Stimulated activated CD8-positive, alpha-beta memory T cell treated with anti-CD3 and anti-CD28 coated beads, Interleukin-15, amount 100 ng/mL, for 1 hour (primary cell): Measurements from ENCODE around the gene GPR101.

Experiments used
- DNase-seq: peaks from one replicate; pipeline ENCODE4 v3.0.0-alpha.2; 2020; ENCODE audit warnings: low read depth

Gene GPR101, protein sequence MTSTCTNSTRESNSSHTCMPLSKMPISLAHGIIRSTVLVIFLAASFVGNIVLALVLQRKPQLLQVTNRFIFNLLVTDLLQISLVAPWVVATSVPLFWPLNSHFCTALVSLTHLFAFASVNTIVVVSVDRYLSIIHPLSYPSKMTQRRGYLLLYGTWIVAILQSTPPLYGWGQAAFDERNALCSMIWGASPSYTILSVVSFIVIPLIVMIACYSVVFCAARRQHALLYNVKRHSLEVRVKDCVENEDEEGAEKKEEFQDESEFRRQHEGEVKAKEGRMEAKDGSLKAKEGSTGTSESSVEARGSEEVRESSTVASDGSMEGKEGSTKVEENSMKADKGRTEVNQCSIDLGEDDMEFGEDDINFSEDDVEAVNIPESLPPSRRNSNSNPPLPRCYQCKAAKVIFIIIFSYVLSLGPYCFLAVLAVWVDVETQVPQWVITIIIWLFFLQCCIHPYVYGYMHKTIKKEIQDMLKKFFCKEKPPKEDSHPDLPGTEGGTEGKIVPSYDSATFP

DNA sequence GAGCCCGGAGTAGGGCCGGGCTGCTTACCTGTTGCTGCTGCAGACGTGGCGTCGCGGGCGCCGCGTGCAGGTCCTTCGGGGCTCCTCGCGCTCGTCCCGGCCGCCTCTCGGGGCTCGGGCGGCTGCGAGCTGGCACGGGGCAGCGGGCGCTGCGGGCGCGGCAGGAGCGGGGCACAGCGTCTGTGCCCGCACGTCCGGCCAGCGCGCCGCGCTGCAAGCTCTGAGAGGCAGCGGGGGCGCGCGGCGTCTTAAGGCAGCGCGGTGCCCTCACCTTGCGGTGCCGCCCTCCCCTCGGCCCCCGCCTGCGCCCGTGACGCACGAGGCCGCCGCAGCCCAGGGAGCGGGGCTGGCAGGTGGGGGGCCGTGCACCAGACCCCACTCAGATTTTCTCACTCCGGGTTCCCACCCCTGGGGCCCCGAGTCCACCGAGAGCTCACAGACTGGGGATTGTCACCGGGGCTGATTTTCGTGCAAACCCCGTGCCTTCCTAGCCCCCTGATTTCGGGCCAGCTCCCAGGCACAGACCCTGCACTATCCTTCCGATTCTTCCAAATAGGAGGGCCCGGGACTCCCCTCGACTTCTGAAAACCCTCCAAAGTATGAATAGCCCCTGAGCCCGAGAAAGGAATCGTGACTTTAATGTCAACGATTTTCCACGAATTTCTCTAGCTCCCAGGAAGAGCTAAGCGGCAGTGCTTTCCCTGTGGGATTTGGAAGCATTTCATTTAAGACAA lies at the start of gene GPR101:
Gene GPR101, minus strand, starts transcription at position 222 of the 734 bp plus-strand sequence. CDS start 2,321 bp downstream, outside the sequence.
- no peak for DNase-seq

DNA sequence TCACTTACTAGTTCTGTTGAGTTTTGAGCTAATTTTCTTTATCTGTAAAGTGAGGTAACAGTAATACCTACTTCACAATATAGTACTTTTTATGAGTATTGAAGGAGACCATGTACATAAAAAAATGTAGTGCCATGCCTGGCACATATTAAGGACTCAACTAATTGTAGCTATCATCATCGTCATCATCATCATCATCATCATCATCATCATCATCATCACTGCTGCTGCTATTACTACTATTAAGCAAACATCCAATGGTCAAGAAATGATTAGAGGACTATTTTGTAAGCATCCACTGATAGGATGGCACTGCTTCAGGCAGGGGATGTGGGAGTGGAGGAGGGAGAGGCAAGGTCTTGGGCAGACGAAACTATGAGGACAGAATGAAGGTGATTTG lies 47.4 kb upstream of the GPR101 start:
- no peak for DNase-seq

DNA sequence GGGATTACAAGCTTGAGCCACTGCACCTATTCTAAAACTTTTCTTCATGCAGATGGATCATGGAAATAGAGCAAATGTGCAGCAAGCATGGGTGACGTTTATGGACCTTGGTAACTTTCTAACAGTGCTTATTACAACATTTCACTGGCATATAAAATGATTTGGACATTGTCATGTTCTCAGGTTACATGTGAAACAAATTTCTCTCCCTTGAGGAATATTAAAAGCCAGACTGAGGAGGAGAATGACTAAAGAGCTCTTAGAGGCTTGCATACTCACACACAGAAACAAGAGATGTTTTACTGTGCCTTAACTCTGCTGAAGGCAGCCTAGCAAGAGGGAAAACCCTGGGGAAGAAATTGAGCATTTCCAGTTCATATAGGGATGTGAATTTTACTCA lies 38.6 kb upstream of the GPR101 start:
- DNase-seq: no peak

DNA sequence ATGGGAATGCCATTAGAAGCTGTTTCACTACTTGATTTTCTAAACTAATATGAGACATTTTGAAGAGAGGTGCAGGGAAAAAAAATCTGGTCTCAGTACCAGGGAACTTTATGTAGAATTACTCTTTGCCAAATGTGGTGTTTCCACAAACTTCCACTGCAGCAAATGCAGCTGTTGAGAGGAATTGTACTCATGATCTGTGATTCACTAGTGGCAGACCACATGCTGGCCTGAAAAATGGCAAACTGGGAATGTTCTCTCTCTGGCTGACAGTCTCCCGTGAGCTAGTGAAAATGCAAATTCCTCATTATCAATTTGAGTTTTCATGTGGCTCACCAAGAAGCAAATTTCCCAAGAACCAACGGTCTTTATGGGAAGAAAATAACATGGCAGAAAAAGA lies 37.8 kb upstream of the GPR101 start:
- DNase-seq: no peak

DNA sequence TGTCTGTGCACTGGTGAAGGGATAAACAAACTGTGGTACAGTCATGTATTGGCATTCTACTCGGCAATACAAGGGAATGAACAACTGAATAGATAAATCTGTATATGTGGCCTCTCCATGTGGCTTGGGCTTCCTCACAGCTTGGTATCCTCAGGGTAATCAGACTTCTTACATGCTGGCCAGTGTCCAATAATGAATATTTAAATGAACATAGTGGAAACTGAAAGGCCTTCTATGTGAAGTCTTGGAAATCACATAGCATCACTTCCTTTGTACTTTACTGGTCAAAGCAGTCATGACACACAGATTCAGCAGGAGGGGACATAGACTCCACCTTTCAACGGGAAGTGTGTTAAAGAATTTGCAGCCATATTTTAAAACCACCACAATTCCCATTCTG lies 33.4 kb upstream of the GPR101 start:
- no peak for DNase-seq

DNA sequence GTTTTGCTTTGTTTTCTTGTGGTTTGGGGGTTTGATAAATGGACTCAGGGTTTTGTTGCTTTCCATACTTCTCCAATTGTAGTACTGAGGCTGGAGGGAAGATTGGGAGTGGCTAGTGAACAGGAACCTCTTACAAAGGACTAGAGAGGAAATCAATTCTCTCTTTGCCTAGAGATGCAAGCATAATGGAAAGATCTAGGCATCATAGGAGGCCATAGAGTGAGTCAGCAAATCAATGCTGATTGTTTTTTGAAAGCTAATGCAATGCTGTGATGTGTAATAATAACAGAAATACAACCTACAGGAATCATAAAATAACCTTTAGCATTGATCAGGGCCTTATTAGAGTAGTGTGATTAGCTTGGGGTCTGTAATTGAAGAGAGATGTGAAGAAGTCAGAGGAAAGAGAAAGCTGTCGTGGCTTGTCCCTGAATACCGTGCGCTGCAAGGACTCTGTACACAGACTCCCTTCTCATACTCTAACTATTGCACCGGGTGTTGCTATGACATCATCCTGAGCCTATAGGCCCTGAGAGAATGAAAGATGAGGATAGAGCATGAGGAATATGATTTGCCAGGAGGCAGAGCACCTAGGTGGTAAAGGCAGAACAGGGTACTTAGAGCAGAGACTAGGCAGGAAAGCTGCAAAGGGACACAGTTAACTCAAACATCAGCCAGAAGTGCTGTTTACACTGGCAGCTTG lies 29.3 kb upstream of the GPR101 start:
- no peak for DNase-seq

DNA sequence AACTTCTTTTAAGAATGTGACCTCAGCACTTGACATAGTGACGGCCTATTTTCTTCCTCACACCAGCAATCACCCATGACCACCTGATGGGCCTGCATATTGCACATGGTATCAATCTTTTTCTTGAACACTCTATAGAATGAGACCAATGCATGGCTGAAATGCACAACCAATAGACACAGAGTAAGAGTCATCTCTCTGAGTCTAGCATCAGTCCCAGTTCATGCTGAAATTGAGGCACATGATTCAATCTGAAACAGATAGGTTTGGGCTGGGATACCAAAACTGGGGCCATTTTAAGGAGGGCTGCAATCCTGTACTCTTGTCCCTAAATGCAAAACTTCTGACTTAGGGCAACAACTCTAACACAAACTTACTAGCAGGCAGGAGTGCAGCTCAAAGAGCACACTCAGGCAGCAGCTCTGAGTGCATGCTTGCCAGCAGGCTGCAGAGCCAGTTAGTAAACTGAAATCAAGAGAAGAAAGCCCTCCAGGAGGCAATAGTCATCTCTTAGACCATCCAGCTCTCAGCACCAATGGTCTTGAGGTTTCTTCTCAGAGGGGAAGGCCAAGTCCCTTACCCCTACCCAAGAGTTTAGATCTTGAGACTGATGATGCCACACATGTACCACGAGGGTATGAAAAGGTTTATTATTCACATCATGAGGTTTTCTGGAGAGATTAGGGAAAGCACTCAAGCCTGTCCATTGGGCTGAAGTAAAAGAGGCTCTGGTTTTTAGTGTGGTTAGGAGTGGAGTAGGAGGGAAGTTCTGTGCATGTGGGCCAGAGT lies 24.7 kb upstream of the GPR101 start:
- no peak for DNase-seq

DNA sequence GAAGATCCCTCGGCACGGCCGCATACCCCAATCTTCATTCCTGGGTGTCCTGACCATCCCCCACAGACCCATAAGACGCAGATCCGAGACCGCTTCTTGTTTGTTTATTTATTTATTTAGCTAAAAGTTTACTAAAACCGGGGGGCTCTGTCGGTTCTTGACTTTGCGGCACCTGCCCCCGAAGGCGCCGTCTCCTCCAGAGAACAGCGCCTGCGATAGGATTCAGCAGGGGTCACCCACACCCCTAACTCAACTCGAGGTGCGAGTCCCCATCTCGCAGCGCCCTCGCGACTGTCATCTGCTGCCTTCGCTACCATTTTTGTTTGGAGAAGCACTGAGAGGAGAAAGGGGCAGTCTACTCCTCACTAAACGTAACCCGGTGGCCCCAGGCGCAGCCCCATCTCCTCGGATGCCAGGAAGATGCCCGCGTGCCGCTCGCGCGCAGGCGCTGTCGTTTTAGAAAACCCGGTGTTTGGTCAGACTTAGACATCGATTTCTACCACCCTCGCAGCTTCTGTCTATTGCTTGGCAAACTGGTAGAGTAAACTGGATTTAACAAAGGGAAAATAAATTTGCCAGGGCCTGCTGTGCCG lies 18.9 kb upstream of the GPR101 start:
- DNase-seq: no peak

DNA sequence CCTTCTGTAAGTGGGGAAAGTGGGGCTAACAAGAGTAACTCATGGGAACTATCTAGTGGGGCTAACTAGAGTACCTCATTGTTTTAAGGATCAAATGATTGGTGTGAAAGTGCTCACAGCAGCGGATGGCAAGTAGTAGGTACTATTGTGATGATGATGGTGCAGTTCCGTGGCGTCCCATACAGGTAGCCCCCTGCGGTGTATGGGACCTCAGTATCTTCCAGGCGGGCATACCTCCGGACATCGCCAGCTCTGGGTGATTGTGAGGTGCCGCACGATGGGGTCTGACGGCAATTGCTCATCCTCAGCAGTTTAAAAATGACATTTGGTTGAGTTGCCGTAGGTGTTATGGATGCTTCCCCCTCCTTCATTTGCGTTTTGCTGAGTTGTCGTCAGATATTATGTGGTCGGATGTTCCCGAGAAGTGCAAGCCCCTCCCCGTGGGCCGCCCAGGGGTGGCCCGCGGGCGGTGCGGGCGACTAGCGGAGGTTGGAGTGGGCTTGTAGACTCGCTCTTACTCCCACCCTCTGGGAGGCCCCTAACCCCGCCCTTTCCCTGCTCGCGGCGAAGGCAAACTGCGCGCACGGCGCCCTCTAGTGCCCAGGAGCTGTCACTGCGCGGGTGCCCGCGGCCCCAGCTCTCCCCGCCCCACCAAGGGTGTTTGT lies 18.3 kb upstream of the GPR101 start:
- peak; percentile 58 for DNase-seq

DNA sequence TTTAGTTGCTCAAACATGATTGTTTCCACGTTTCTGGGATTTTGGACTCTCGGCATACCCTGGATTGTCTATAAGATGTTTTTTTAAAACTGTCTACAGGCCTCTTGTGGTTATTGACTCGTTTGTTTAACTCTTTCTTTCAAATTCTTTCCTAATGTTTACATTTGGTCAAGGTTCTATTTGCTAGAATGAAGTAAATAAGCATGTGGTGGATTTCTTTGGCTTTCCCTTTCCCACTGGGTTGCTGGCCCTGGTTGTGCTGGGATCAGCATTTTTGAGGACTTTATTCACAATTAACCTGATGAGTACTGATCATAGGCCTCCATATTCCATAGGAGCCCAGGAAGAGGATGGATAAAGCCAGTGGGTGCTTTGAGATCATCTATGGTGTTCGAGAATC lies 11.1 kb upstream of the GPR101 start:
- DNase-seq: no peak

DNA sequence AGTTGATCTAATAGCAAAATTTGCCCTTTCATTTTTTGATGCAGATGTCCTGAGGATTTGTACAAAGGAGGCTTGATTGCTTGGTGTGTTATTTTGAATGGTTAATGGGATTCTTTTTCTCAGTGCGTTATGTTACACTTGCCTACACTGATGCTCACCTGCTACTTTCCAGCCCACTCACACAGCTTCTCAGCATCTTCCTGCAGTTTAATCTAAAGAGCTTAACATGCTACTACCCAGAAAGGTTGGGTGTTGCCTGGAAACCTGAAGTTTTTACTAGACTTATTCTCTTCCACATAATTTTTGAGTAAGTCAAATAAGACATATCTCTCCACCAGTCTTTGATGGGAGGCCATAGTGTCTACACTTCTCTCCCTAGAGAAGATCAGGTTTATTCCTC lies 9.9 kb upstream of the GPR101 start:
- no peak for DNase-seq

DNA sequence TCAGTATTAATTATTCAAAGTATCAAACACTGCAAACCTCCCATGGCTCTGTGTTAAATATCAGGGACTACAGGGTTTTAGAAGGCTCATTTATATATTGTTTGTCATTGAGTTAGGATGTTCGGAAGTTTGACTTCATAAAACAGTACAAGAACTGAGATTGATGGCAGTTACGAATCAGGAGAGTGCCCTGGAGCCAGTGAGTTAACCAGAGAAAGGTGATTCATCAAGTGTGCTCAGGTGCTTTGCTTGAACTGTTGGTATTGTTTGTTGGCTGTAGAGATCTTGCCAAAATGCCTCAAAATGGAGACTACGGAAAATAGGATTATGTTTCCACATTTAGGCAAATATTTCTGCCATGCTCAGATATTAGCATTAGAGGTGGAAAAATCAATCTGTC lies 7.5 kb upstream of the GPR101 start:
- DNase-seq: no peak

DNA sequence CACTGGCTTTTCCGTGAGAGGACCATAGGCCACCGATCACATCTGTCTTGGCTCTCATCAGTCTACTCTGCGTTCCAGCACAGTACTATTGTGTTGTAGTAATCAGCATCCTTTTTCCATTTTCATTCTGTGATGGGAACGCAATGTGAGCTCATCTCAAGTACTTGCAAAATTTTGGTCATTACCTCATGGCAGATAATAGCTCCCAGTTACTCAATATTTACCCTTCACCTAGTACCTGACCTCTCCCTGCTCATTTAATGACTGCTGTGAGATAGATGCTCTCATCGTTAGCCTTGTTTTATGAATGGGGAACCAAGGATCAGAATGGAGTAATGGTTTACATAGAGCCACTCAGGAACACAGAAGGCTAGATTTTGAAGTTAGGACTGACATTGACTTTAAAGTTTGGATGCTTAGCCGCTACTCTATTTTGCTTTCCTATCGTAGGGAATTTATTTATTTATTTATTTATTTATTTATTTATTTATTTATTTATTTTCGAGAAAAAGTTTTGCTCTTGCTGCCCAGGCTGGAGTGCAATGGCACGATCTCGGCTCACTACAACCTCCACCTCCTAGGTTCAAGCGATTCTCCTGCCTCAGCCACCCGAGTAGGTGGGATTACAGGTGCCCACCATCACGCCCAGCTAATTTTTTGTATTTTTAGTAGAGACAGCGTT lies 6.5 kb upstream of the GPR101 start:
- no peak for DNase-seq

DNA sequence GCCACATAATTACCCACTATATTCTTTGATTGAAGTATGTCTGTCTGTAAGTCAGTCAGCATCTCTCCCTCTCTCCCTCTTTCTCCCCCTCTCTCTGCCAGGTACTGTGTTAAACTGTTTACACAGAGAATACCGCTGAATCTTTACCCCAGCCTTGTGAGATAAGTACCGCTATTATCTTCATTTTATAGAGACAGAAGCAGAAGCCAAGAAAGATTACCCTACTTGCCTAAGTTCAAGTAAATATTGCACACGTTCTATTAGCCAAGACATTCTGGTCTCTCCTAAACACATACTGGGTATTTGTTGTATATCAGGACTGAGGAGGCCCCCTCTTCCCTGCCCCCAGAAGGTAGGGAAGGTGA lies 695 bp upstream of the GPR101 start:
- DNase-seq: no peak

DNA sequence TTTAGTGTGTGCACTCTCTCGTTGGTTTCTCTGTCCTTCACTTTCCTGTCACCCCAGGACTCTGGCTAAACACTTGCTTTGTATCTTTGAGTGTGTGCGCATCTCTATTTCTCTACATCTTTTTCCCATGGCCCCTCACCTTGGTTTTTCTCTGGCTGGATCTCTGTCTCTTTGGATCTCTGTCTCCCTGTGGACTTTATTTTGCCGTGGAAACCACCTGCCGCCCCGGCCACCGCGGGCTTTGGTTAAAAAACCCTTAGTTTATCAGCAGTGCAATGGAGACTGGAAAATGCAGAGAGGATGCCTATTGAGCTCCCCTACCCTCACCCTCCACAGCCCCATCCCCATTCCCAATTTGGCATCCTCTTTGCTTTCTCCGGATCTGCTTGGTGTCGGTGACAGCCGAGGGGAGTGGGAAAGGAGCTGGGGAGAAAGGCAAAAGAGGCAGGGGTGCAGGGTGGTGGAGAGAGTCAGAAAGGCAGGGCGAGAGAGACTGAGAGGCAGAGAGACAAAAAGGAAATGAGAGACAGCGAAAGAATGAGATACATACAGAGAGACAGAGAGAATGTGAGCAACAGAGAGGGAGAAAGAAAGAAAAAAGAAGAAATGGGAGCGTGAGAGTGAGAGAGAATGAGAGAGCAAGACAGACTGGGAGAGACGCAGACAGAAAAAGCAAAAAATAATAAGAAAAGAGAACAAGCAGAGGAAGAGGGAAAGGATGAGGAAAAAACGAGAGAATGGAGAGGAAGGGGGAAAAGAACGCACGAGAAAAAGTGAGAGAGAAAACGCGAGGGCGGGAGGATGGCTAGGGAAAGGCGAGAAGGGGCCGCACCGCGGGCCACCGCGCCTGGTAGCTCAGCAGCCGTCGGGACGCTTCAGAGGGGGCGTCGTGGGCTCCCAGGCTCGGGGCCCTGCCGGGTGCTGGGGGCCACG lies 688 bp downstream of the GPR101 start:
- DNase-seq: no peak

DNA sequence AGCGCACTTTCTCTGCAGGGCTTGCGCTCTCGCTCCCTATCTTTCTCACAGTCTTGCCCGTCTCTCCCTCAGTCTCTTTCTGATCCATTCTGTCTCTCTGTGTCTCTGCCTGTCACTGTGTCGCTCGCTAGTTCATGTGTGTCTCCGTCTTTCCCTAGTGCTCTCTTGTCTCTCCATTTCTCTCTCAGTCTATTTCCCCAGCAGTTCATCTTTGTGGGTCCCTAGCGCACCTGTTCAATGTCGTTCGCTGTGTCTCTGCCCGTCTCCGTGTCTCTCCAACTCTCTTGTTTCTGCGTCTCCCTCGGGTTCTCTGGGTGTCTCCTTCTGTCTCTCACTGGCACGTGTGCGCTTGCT lies 1.5 kb downstream of the GPR101 start:
- DNase-seq: no peak

DNA sequence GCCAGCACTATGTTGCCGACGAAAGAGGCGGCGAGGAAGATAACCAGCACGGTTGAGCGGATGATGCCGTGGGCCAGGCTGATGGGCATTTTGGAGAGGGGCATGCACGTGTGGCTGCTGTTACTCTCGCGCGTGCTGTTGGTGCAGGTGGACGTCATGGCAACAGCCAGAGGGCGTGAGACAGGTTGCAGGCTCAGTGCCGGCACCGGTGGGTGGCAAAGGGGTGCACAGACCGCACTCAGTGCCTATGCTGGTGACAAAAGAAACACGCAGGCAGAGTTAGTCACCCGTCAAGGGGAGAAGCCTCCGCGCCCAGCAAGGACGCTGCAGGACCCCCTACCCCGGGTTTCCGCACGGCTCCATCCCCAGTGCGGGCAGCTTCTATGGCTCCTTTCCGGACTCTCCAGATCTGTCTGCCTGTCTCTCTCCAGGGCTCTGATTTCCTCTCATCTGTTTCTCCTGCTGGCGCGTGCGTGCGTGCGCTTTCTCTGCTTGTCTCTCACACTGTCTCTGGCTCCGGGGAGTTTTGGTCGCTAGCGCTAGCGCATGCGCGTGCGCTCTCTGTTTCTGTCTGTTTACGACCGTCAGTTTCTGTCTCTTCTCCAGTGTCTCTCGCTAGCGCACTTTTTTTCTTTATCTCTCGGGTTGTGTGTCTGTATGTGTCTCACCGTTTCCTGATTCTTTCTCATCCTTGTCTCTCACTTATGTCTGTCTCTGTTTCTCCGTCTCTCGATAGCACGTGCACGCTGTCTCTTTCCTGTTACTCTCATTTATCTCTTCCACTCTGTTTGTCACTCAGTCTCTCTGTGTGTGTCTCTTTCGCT lies 2.1 kb downstream of the GPR101 start:
- DNase-seq: no peak

DNA sequence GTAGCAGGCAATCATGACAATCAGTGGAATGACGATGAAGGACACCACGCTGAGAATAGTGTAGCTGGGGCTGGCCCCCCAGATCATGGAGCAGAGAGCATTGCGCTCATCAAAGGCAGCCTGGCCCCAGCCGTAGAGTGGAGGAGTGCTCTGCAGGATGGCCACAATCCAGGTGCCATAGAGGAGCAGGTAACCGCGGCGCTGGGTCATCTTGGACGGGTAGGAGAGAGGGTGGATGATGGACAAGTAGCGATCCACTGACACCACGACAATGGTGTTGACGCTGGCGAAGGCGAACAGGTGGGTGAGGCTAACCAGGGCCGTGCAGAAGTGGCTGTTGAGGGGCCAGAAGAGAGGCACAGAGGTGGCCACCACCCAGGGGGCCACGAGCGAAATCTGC lies 2.8 kb downstream of the GPR101 start:
- no peak for DNase-seq

DNA sequence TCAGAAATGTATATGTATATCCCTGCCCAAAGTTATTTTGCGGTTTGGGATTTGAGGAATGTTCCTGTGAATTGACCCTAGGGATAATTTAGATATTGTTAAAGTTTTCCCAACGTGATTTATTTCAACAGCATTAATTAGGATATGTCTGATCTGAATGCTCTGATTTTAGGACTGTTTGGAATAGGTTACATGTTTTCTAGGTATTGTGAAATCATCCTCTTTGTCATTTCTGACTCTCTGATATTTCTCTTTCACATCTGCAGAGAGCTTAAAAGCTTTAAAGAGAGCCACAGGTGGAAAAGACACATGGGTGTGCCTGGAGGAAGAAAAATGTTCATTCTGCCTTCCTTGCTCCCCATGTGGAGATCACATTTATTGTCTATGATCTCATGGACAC lies 5.1 kb downstream of the GPR101 start:
- no peak for DNase-seq
